Endothelial cell of umbilical vein (primary cell): Measurements from ENCODE around the gene DDX11. TPM values are rescaled to one million over a fixed set of nuclear protein-coding genes. Genes with fewer than 3 reads are reported as not detected.

Source experiments
- BruUV-seq: library from RNA; stranded (reverse); fragments of 400-500 nt; replicated peaks from 2 replicates; lab custom pipeline; 2021; lab: Mats Ljungman, UMichigan
- CTCF ChIA-PET: fragments of 300-600, 350-600 bp; sonication (Branson Sonifier 250); formaldehyde crosslinking; loops from one replicate; lab custom pipeline; 2021; ENCODE audit warnings: antibody characterized with exemption, inconsistent platforms; lab: Charles Lee
- POLR2A ChIA-PET: fragments of 300-600, 350-600 bp; sonication (Branson Sonifier 250); formaldehyde crosslinking; loops from one replicate; lab custom pipeline; 2021; ENCODE audit warnings: antibody characterized with exemption, inconsistent platforms; lab: Charles Lee
- DNase-seq: peaks from one replicate; pipeline ENCODE4 v3.0.0-alpha.2; 2011; ENCODE audit warnings: low read depth, low spot score
- FAIRE-seq: peaks from 2 replicates; lab custom pipeline; 2011; peaks lifted over from hg19 to GRCh38; lab: Jason Lieb, UNC
- H2AFZ ChIP-seq: 2 replicates; pipeline ENCODE4 v1.6.0; 2012; ENCODE audit warnings: low read depth, low read length, control low read depth, inconsistent platforms
- H3K27ac ChIP-seq: 2 replicates; pipeline ENCODE4 v1.5.1; 2011; ENCODE audit warnings: low read depth, mild to moderate bottlenecking, control low read depth, low read length, moderate library complexity; ENCODE audit not compliant: insufficient read depth
- H3K27me3 ChIP-seq, 2 experiments: 2 replicates each; pipeline versions ENCODE4 v1.6.0 to v1.6.1; 2011; ENCODE audit warnings: low read length in 2 of 2, mixed read lengths in 1 of 2; ENCODE audit not compliant: control insufficient read depth in 2 of 2, insufficient read depth in 2 of 2
- H3K36me3 ChIP-seq, 2 experiments: 2 replicates in 1 of 2; 3 replicates in 1 of 2; pipeline ENCODE4 v1.5.1; 2011; ENCODE audit warnings: low read length in 2 of 2, mild to moderate bottlenecking in 1 of 2, moderate library complexity in 1 of 2; ENCODE audit not compliant: control insufficient read depth in 2 of 2, insufficient read depth in 2 of 2; ENCODE audit errors: extremely low read depth in 1 of 2
- H3K4me1 ChIP-seq: 3 replicates; pipeline ENCODE4 v1.5.1; 2011; ENCODE audit warnings: mild to moderate bottlenecking, low read length; ENCODE audit not compliant: control insufficient read depth, insufficient read depth; ENCODE audit errors: extremely low read depth
- H3K4me2 ChIP-seq: 2 replicates; pipeline ENCODE4 v1.6.1; 2011; ENCODE audit warnings: low read length, control low read depth, mixed read lengths; ENCODE audit not compliant: insufficient read depth
- H3K4me3 ChIP-seq, 3 experiments: fragments of 200-600 bp in 1 of 3; sonication (generic), shearing (Covaris generic) in 1 of 3; replicated peaks in 1 of 3; 2 replicates each; pipeline ENCODE4 v1.5.1; 2011 to 2016; ENCODE audit warnings: control low read depth in 3 of 3, low read length in 3 of 3, mild to moderate bottlenecking in 2 of 3, inconsistent platforms in 1 of 3, low read depth in 1 of 3, moderate library complexity in 1 of 3; ENCODE audit not compliant: insufficient read depth in 1 of 3
- H3K79me2 ChIP-seq: 2 replicates; pipeline ENCODE4 v1.6.0; 2012; ENCODE audit warnings: low read length, inconsistent platforms; ENCODE audit not compliant: control insufficient read depth, insufficient read depth
- H3K9ac ChIP-seq: replicated peaks from 2 replicates; pipeline ENCODE3; 2011; ENCODE audit warnings: low read length, control low read depth; ENCODE audit not compliant: insufficient read depth; ENCODE audit errors: extremely low read depth
- H3K9me1 ChIP-seq: replicated peaks from 3 replicates; pipeline ENCODE4 v1.6.0; 2011; ENCODE audit warnings: mild to moderate bottlenecking, low read length; ENCODE audit not compliant: control insufficient read depth, insufficient read depth; ENCODE audit errors: extremely low read depth
- H3K9me3 ChIP-seq: replicated peaks from 2 replicates; pipeline ENCODE4 v1.5.1; 2012; ENCODE audit warnings: low read length, inconsistent platforms; ENCODE audit not compliant: control insufficient read depth, insufficient read depth
- H4K20me1 ChIP-seq: replicated peaks from 2 replicates; pipeline ENCODE3; 2011; ENCODE audit warnings: mild to moderate bottlenecking, low read length; ENCODE audit not compliant: control insufficient read depth, insufficient read depth; ENCODE audit errors: extremely low read depth
- CTCF ChIP-seq, 2 donors: IDR thresholded peaks; 1 replicate in 1 of 2; 2 replicates in 1 of 2; pipeline ENCODE4 v1.5.1; 2011; ENCODE audit warnings: low read length in 2 of 2, mild to moderate bottlenecking in 2 of 2, moderate library complexity in 2 of 2, control low read depth in 1 of 2, inconsistent platforms in 1 of 2, low read depth in 1 of 2; ENCODE audit not compliant: insufficient read depth in 1 of 2; ENCODE audit errors: extremely low read depth in 1 of 2
- EZH2 ChIP-seq: IDR thresholded peaks from 2 replicates; pipeline ENCODE4 v1.6.1; 2012; ENCODE audit warnings: borderline replicate concordance, low read depth, mild to moderate bottlenecking, moderate library complexity, low read length, inconsistent platforms; ENCODE audit not compliant: severe bottlenecking
- FOS ChIP-seq: IDR thresholded peaks from 2 replicates; pipeline ENCODE4 v1.6.1; 2011; ENCODE audit warnings: mild to moderate bottlenecking, low read length, moderate library complexity, borderline replicate concordance; ENCODE audit not compliant: insufficient read depth
- GATA2 ChIP-seq: IDR thresholded peaks from 2 replicates; pipeline ENCODE4 v1.7.0; 2011; ENCODE audit warnings: low read depth, mild to moderate bottlenecking, moderate library complexity, mixed read lengths, low read length; ENCODE audit not compliant: insufficient read length, insufficient read depth
- JUN ChIP-seq: IDR thresholded peaks from 2 replicates; pipeline ENCODE4 v1.6.1; 2011; ENCODE audit warnings: borderline replicate concordance, low read depth; ENCODE audit not compliant: insufficient read length, insufficient read depth
- MAX ChIP-seq: IDR thresholded peaks from 2 replicates; pipeline ENCODE4 v1.6.1; 2011; ENCODE audit not compliant: insufficient read depth, insufficient read length
- MYC ChIP-seq: IDR thresholded peaks from one replicate; pipeline ENCODE4 v1.6.1; 2011; ENCODE audit warnings: mild to moderate bottlenecking, low read depth, low read length
- POLR2A ChIP-seq: IDR thresholded peaks from 2 replicates; pipeline ENCODE4 v1.6.1; 2012; ENCODE audit warnings: low read depth, mild to moderate bottlenecking, control low read depth, low read length
- POLR2AphosphoS5 ChIP-seq: IDR thresholded peaks from 2 replicates; pipeline ENCODE4 v1.6.1; 2012; ENCODE audit warnings: low read depth, mild to moderate bottlenecking, control low read depth, low read length, moderate library complexity; ENCODE audit not compliant: insufficient read depth
- dilution Hi-C: fragments of 300-500 bp; cut with MboI; formaldehyde crosslinking; loops from one replicate; pipeline ENCODE4 v1.15.0; 2019; ENCODE audit warnings: low sequenced_read_pairs; ENCODE audit not compliant: extremely low pct_ligation_motif_present
- intact Hi-C: fragments of 100-400 bp; cut with micrococcal nuclease; formaldehyde crosslinking; loops from one replicate; pipeline ENCODE4 v1.10.0; 2022
- polyA plus RNA-seq, 4 experiments: library from polyadenylated mRNA; depleted of rRNA in 3 of 4; stranded (reverse) in 3 of 4; unstranded in 1 of 4; fragments of >200 nt; gene quantifications; 2 replicates each; pipeline versions ENCODE4 v1.2.1 to v1.2.3, GENCODE V29; 2011 to 2012; ENCODE audit warnings: missing spikeins in 1 of 4
- total RNA-seq: library from RNA; stranded (reverse); gene quantifications from 2 replicates; pipeline ENCODE4 v1.2.3, GENCODE V29; 2021

Gene DDX11
- total and polyA plus RNA-seq, 2 donors (not counting 3 experiments of a cell fraction or from before 2014, with no cell fraction given) = 20.8 to 71.4 TPM

- Histone ChIP-seq H3K27me3 (peaks cover 4 to 8% of the 10 kb centered on the region in 2 experiments), H3K4me1 (no peaks in the 10 kb centered on the region), H2AFZ (no peak overlapping the region), H3K36me3 (no peaks in the 10 kb centered on the region), H3K9me3 (no peaks in the 10 kb centered on the region), H3K4me3 (no peak overlapping the region), H3K9ac (no peak overlapping the region), H3K27ac (no peak overlapping the region), H3K9me1 (no peaks in the 10 kb centered on the region), H4K20me1 (no peaks in the 10 kb centered on the region), H3K4me2 (no peak overlapping the region), H3K79me2 (no peaks in the 10 kb centered on the region)
- dilution Hi-C loops (no loop called here), intact Hi-C loops (no loop called here)
- CTCF ChIA-PET = no interaction called here
- FAIRE-seq (no peak), DNase-seq (no peak)
- POLR2A ChIA-PET = no interaction called here
- TF ChIP-seq POLR2A = no peak
- no peak for TF ChIP-seq EZH2
- TF ChIP-seq MYC = no peak
- TF ChIP-seq POLR2AphosphoS5 = no peak
- TF ChIP-seq GATA2 = no peak
- no peak for TF ChIP-seq JUN
- no peak for TF ChIP-seq FOS
- no peak for TF ChIP-seq CTCF (IDR thresholded peaks at IDR 0.05; ENCODE audit: extremely low read depth in 1 of 2, insufficient read depth in 1 of 2, low read depth in 1 of 2, low read length in 2 of 2)
- no peak for TF ChIP-seq MAX
- no TSS peak for BruUV-seq
Measured at GRCh38 chr12:31037028-31037427, 36.6 kb upstream of the DDX11 start.
